ENCODE results near the gene CITED4.

GRCh38 chr1:40876891-40877290 is 14.7 kb upstream of the CITED4 start:
- TF ChIP-seq POLR2A (IDR thresholded peaks at IDR 0.05) (no peak), CTCF (IDR thresholded peaks at IDR 0.05) (no peak), POLR2AphosphoS5 (IDR thresholded peaks at IDR 0.05) (no peak)

Measured in gastroesophageal sphincter (tissue), 3 donors.